Femur (tissue), 1 donor: Measurements from ENCODE around the gene ZNF750.

Experiments
- DNase-seq: peaks from one replicate; pipeline ENCODE4 v3.0.0-alpha.2; 2017

ZNF750 gene

DNA sequence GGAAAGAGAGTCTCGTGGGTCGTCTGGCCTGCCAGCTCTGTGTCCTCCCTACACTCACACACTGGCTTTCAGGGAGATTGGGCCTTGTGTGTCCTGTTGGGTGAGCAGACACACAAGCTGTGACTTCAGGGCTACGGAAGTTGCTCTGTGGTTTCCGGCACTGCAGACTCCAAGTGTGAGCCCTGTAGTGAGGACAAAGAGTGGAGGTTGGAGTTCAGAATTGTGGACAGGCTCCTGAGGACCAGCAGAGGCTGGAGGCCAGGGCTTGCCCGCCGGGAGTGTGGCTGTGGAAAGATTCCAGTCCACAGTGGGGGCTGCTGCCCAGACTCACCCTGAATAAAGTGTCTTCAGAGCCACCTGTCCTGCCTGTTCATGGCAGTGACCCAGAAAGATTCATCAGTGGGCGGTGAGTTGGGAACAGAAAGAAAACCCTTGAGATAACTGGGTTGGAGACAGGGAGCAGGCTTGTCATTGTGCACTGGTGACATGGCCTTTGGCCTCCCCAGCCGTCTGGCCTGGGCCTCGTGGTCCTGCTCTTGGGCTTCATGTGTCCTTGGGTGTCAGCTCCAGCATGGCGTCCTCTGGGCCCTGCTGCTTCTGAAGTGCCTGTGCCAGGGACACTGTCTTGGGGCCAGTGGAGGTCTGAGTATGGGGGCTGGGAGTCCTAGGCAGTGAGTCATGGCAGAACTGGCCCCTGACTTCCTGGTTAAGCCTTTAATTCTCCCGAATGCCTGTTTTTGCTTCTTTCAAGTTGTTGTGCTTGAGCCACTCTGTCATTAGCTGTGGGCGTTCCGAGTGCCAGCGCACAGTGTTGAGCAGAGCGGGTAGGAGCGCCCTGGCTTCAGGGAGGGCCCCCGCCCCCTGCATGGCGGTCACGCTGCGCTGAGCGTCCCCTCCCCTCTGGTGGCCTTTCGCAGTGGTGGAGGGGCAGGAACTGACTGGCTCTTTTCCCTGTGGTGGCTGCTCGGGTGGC is 19.9 kb upstream of the ZNF750 start:
- peak; percentile 83 for DNase-seq

DNA sequence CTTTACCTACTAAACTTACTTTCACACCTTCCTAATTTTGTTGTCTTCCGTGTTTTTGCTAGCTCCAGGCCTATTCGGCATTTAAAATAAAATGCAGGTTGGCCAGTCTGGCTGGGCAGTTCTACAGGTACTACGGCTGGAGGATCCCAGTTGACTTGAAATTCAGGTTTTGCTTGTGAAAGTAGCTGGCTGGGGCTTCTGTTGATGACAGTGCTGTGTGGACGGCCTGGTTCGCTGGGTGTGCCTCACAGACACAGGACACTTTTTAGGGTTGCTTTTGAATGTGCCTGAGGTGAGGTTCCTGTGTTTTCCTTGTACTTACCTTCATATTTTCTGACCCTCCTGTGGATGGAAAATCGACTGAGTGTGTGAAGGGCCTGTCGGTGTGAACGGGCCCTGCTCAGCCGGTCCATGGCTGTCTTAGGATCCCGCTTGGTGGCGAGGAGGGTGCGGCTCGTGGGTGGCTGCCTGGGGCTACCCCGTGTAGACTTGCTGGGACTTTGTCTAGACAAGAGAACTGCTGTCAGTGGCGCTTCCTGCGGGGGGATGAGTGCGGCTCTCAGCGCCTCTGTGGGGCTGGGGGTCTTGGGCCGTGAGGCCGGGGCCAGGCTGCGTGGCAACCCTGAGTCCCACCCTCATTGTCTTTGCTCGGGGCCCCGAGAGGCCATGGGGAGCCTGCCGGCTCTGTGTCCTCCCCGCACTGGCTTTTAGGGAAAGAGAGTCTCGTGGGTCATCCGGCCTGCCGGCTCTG is 18.7 kb upstream of the ZNF750 start:
- DNase-seq, result no peak

DNA sequence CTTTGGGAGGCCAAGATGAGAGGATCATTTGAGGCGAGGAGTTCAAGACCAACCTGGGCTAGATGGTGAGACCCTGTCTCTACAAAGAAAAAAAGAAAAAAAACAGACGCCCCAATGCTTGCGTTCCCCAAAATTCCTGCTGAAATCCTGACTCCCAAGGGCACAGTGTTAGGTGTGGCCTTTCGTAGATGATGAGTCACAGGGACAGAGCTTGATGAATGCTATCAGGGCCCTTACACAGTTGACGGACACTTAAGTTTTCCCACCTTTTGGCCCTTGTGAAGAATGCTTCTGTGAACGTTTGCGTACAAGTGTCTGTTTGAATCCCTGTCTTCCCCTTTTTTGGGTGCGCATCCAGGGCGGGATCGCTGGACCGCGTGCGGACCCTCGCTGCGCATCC is 16.5 kb upstream of the ZNF750 start:
- DNase-seq, result no peak

DNA sequence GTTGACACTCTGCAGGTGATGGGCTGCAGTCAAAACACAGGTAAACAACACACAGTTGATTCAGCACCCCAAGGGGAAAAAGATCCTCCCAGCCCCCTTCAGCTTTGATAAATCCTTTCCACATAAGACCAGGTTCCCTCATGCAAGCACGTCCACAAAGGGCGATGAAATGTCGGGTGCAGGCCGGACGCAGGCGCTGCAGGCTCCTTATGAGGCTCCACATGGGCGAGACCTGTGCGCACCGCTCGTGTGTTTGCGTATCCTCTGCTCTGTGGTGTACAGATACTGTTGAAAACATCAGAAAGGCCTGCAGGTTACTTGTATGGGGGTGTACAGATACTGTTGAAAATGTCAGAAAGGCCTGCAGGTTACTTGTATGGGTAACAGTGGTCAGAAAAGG is 14.4 kb upstream of the ZNF750 start:
- DNase-seq, result no peak

DNA sequence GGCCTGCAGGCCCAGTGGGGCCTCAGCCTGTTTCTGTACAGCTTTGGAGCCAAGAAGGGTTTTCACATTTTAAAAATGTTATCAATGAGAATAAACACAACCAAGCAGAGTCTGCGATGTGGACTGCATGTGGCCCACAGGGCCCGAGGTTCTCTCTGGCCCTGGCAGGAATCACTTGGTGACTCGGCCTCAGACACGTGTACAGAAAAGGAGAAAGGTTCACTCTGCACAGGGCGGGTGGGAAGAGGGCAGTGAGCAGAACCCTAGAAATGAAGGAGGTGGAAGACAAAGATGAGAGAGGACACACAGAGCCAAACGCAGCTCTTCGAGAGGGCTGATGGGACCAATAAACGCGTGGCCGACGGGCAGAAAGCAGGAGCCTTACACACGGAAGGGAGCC is 11.6 kb upstream of the ZNF750 start:
- no peak for DNase-seq

DNA sequence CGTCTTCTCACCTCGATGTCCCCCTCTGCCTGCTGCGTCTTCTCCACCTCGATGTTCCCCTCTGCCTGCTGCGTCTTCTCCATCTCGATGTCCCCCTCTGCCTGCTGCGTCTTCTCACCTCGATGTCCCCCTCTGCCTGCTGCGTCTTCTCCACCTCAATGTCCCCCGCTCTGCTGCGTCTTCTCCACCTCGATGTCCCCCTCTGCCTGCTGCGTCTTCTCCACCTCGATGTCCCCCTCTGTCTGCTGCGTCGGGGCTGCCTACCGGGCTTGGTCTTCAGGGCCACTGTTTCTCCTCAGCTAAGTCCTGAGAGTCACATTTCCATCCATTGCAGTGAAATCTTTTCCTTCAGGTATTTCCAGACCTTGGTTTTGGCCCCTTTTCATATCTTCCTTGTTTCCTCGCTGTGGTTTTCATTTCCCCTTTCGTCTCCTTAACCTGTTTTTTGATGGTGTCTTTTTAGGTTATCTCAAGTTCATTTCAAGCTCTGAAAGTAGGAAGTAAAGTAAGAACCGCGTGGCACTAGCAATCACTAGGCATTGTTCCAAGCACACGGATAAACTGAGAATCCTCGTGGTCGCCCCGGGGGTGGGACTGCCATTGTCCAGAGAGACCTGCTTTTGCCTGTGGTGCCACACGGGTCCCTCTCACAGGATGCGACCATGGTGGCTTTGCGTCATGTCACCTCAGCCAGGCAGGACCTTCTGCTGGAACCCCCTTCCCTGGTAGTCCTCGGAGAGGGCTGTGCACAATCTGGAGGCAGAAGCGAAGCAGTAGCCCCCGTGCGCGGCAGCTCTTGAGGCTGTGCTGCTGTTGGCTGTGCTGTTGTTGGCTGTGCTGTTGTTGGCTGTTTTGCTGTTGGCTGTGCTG is 9.5 kb upstream of the ZNF750 start:
- DNase-seq, result no peak

DNA sequence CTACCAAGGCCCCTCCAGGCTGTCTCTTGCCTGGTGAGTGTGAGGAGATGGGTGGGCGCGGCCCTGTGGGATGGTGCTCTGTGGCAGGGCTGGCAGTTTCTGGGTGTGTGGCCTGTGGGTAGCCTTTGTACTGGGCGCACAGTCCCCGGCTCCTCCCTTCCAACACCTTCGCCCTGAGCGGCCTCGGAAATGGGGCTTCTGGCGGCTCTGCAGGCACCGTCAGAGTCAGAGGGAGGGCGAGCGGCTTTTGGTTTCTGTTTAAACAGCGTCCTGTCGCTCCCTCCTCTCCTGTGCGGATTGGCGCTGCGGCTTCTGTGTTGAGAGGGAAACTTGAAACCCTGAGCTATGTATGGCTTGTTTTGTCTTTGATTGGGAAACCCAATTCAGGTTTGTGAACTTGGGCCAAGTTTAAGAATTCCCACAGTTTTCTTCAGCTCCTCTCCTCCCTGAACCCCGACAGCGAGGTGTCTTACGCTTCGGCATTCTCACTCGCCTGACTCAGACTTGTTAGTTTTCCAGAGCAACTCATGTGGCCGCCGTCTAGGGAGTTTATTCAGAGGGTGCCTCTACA is 8.3 kb upstream of the ZNF750 start:
- DNase-seq, result peak; percentile 75

DNA sequence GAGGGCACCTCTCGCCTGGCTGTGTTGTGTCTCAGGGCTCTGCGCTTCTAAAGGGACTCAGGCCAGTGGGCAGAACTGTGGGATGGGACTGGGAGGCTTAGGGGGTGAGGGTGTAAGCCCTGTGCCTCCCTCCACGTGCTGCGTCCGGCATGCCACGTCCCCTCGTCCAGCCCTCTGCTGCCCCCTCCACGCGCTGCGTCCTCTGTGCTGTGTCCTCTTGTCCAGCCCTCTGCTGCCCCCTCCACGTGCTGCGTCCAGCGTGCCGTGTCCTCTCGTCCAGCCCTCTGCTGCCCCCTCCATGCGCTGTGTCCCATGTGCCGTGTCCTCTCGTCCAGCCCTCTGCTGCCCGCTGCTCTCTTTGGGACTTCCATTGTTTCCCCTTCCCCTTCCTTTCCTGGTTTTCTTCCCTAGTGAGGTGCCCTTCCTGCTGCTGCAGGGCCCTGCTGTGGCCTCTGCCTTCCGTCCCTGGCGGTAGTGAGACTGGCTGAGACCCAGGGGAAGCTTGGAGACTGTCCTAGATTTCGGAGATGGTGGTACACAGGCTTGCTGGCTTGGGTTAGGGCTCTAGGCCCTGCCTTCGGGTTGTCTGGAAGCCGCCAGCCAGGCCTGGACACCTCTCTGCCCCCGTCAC is 6.4 kb upstream of the ZNF750 start:
- DNase-seq, result no peak

DNA sequence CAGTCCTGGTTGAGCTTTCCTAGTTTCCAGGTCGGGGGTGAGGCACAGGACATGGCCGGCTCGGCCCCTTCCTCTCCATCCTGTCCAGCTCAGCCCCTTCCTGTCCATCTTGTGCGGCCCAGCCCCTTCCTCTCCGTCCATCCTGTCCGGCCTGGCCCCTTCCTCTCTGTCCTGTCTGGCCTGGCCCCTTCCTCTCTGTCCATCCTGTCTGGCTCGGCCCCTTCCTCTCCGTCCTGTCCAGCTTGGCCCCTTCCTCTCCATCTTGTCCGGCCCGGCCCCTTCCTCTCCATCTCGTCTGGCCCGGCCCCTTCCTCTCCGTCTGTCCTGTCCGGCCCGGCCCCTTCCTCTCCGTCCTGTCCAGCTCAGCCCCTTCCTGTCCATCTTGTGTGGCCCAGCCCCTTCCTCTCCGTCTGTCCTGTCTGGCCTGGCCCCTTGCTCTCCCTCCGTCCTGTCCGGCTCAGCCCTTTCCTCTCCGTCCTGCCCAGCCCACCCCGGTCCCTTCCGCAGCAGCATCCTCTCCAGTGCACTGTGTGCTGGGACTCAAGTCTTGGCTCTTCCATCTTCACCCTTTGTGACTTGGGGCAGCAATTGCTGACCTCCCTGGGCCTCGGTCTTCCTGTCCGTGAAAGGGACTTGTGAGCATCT is 5.5 kb upstream of the ZNF750 start:
- DNase-seq, result peak; percentile 81

DNA sequence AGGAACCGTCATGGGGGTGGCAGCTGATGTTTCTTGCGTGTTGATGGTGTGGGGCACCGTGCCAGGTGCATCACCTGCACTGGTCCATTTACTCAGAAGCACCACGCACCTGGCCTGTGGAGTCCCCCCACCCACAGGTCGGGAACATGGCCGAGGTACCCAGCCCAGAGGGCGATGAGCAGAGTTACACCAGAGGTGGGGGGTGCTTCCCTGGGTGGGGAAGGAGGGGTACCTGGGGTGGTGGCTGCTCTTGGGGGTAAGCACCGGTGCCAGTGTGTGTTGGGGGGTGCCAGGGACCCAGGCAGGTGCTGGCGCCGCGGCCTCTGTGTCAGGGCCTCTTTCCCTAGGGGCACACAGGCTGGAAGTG is 5.0 kb upstream of the ZNF750 start:
- no peak for DNase-seq

DNA sequence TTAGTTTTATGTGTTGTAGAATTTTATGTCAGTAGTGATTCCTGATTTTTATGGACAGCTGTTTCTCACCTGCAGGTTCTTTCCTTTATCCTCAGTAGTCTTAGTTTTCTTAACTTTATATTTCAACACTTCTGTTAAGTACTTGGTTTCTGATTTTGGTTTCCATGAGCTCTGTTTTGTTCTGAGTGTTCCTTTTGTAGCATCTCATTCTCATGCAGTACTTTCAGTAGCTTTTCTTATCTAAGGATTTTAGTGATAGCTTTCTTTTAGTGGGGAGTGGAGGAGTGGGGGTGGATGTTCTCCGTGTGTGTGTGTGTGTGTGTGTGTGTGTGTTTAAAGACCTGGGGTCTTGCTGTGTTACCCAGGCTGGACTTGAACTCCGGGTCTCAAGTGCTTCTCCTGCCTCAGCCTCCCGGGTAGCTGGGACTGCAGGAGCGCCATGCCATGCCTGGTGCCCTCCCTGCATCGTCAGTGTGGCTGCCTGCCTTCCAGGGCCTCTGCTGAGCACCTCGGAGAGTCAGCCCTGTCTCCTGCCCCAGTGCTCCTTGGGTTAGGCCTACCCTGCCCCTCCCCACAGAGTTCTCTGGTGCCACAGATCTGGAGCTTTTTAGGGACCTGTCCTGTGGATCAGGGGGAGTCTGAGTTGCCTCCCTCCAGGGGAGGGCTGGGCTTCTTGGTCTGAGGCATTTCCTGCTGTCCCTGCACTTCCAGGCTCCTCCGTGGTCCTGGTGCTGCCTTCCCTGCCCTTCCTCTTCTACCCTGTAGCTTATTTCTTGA is 4.3 kb upstream of the ZNF750 start:
- no peak for DNase-seq

DNA sequence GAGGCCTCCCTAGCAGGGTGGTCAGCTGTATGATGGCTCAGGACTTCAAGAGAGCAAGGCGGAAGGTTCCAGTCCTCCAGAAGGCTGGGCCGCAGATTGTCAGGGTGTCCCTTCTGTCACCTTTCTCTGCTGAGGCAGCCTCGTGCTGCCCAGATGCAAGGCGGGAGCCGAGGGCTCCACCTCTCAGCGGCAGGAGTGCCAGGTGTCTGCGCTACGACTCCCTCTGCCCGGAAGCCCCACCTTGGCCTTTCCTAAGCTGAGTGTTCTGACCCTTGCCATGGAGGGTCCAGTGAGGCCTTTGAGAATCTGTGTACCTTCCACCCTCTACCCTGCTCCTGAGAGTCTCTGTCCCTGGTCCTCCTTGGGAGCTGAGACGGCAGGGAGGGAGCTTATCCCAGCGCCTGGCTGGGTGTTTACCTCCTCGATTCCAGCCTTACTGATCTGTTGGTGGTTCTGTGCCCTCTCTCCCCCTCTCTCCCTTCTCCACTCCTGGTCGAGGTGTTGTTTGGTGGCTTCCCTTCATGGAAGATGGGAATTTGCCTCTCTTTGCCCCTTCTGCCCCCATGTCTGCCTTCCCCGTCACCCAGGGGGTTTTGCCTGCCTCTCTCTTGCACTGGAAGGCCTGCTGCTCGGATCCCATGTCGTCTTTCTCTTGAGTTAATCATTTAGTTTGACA is 2.2 kb upstream of the ZNF750 start:
- no peak for DNase-seq

DNA sequence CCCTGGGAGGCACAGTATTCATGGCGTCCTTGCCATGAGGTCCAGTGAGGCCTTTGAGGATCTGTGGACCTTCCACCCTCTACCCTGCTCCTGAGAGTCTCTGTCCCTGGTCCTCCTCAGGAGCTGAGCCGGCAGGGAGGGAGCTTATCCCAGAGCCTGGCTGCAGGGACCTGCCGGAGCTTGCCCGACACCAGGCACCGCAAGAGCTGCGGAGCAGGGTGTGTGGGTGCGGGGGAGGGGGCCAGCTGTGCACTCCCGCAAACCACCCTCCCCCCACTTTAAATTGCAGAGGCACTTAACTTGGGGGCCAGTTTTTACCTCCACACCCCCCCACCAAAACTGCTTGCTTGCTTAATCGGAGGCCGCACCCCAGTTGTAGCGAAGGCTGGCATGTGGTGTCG is 609 bp upstream of the ZNF750 start:
- no peak for DNase-seq

DNA sequence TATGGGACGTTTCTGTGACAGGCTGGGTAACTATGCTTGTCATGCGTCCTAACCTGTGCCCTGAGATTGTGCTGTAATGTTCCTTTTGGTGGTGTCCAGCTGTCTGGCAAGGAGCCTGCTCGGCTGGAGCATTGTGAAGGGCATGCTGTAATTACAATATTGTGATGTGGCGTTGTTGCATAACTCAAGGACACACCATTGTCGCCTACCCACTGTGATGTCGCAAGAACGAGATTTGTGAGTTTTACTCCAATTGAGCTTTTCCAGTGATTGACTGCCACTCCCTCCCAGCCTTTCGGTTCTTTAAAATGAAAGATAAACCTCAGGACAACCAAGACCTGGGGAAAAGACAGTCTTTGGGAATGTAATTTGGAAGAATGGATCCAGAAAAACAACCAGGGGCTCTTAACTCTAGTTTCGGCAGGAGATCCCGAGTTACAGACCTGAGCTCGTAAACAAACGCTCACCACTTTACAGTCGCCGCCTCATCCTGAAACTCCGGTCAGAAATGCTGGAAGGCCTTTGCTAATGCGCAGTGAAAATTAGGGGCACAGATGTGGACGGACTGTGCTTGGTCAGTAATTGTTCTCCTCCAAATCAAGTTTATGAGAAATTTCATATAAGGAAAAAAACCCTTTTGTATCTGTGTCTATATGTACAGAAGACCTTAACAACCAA is 1.3 kb downstream of the ZNF750 start:
- peak; percentile 54 for DNase-seq

DNA sequence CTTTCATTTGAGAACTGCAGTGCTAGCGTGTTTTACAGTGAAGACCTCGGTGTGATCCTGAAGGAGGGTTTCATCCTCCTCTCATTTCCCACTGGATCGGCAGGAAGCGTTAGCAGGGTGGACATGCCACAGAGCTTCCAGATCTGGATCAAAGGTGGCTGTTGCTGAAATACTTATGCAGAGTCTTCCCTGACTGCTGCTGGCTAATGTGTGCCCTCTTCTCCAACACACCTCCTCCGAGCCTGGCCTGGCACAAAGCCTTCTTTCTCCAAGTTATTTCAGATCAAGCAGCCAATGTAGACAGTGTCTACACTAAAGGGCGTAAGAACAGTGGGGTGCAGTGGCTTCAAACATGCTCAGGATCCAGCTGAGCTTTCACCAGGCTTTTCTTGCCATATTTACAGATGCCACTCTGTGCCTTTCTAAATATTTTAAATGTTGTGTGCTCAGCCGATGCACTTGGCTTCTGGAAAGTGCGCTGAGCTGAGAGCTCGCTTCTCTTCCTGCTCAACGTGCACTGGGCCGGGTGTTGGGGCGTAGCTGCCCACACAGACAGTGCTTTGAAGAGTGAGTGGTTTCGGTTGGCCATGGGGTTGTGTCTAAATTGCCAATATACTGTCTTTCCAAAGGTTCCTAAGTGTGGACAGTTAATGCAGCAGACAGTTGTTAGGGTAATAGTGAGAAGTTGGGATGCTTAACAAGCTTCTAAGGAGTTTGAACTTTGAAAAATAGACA is 2.1 kb downstream of the ZNF750 start:
- DNase-seq, result no peak

DNA sequence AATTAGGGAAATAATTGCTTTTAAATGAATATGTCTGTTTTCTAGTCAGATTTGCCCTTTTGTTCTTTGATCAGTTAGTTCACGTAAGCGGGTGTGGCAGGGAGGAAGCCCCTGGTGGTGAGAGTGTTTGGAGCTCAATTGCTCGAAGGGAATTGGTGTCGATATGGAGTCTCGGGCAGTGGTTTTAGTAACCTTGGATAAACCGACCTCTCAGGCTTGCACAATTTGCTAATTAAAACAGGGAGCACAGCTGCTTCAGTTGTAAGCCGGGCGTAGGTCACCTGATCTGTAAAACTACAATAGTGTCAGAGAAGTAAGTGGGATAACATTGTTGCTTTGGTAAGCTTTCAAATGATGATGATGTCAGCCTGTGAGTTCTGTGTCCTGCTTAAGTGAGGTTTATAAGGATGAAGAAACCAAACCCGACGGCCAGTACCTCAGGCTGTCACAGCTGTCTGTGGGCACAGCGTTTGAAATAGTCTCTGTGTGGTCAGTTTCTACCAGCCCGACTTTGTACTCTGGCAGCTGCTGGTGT is 2.9 kb downstream of the ZNF750 start:
- DNase-seq, result no peak

DNA sequence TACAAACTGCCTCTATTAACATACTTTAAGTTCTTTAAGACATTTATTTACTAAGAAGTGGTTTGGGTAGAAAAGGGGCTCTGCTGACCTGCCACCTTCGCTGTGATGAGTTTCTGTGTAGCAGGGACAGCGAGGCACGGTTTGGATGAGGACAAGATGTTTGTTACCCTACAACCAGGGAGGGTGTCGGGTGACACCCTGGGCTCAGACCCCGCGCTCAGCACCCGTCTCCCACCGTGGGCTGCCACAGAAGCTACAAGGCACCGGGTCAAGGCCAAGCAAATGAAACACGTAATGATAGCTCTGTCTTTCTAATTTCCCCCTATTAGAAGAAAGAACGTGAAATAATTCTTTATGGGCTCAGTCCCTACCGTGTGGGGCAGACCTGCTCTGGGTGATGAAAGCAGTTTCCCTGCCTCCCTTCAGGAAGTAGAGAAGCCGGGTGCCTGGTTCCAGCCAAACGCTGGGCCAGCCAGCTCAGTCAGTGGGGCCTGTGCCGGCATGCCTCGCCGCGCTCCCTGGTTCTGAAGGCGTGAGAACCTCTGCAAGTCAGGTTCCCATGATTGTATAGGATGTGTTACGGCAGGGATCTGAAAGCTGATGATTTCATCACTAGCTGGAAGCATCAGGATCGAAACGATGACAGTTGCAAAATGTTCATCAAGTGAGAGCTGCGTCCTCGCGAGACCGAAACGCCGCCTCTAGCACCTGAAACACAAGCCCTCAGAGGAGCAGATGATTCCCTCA is 3.9 kb downstream of the ZNF750 start:
- DNase-seq, result no peak

DNA sequence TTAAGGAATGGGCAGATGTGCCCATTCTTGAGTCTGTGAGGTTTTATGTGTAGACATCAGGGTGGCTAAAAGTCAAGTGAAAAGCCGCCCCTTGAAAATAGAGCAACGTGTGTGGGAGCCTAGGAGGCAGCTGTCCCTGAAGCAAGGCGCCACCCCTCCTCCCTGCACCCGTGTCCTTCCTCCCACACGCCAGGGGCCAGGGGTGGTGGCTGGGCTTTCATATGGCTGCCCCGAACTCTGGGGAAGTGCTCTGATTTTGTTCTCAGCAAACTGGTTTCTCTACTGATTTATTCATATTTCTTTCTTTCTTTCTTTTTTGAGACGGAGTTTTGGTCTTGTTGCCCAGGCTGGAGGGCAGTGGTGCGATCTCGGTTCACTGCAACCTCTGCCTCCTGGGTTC is 4.7 kb downstream of the ZNF750 start:
- DNase-seq, result no peak
